HG02884 (cell line): ENCODE measurements around the gene EML2.
"Not testable (repeated sequence)": the region's sequence is repeated elsewhere in the genome, so short reads cannot be mapped to it uniquely, and the experiment has no call there.

Experiments
- ATAC-seq: cut with Tn5 transposase; IDR thresholded peaks from one replicate; pipeline ENCODE4 v1.9.1; 2021; ENCODE audit warnings: mild to moderate bottlenecking, moderate library complexity; ENCODE audit not compliant: unreplicated experiment

Gene EML2

GRCh38 chr19:45638930-45639729 is at the start of gene EML2:
EML2 (minus strand) TSS chr19:45639397; CDS start chr19:45639376, 21 bp downstream.
- ATAC-seq = no peak

- ATAC-seq = no peak
Observed at GRCh38 chr19:45687599-45687998, 48.4 kb upstream of the EML2 start.

- ATAC-seq = not testable (repeated sequence)
Observed at GRCh38 chr19:45685045-45685444, 45.8 kb upstream of the EML2 start.

GRCh38 chr19:45682908-45683307 is 43.7 kb upstream of the EML2 start:
- ATAC-seq = no peak

GRCh38 chr19:45682117-45682516 is 42.9 kb upstream of the EML2 start:
- ATAC-seq = no peak

- ATAC-seq = no peak
Observed at GRCh38 chr19:45681391-45682015, 42.3 kb upstream of the EML2 start.

GRCh38 chr19:45677351-45678230 is 38.4 kb upstream of the EML2 start:
- ATAC-seq = no peak

GRCh38 chr19:45676851-45677263 is 37.7 kb upstream of the EML2 start:
- ATAC-seq = no peak

- no peak for ATAC-seq
Observed at GRCh38 chr19:45674946-45675345, 35.7 kb upstream of the EML2 start.

- ATAC-seq = no peak
Observed at GRCh38 chr19:45670670-45671453, 31.7 kb upstream of the EML2 start.

GRCh38 chr19:45668342-45668871 is 29.2 kb upstream of the EML2 start:
- no peak for ATAC-seq

- no peak for ATAC-seq
Observed at GRCh38 chr19:45667620-45668341, 28.6 kb upstream of the EML2 start, which contains the start of gene GIPR. GIPR (plus strand) TSS chr19:45668221; CDS start chr19:45669521, 1,300 bp downstream.

GRCh38 chr19:45664575-45664974 is 25.4 kb upstream of the EML2 start:
- ATAC-seq = no peak

- no peak for ATAC-seq
Observed at GRCh38 chr19:45663800-45664199, 24.6 kb upstream of the EML2 start.

- ATAC-seq = no peak
Observed at GRCh38 chr19:45660636-45661035, 21.4 kb upstream of the EML2 start.

- no peak for ATAC-seq
Observed at GRCh38 chr19:45659096-45659729, 20.0 kb upstream of the EML2 start.

- no peak for ATAC-seq
Observed at GRCh38 chr19:45657520-45658167, 18.4 kb upstream of the EML2 start.

- ATAC-seq = no peak
Observed at GRCh38 chr19:45655073-45655472, 15.9 kb upstream of the EML2 start.

- no peak for ATAC-seq
Observed at GRCh38 chr19:45653634-45654033, 14.4 kb upstream of the EML2 start.
